PC-9 (cell line): ENCODE data around the gene GLTP.

Experiments
- EZH2 ChIP-seq: fragments of 200-600 bp; sonication (generic); IDR thresholded peaks from 2 replicates; pipeline ENCODE4 v1.8.0; 2017; ENCODE audit warnings: antibody characterized with exemption, low read depth
- TF ChIP-seq, protein P1 (sequence below): fragments of 200-600 bp; sonication (generic); conservative IDR thresholded peaks from 2 replicates; pipeline ENCODE4 v1.6.1; 2017; ENCODE audit warnings: mixed run types, antibody characterized with exemption, mild to moderate bottlenecking, moderate library complexity

DNA sequence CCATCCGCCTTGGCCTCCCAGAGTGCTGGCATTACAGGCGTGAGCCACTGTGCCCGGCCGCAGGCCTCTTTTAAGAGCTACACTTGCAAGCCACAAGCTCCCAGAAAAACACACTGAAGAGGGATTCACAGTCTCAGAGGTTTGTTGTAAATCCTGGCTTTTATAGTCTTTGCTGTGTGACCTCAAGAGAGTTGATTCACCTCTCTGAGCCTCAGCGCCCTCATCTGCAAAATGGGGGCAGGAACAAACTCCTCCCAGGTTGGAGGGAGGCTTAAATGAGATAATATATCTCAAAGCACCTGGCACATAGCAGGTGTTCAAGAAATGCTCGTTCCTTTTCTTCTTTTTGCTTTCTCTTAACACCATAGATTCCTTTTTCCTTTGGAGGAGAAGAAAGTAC, 15.8 kb upstream of the GLTP start:
- TF ChIP-seq, protein P1, sequence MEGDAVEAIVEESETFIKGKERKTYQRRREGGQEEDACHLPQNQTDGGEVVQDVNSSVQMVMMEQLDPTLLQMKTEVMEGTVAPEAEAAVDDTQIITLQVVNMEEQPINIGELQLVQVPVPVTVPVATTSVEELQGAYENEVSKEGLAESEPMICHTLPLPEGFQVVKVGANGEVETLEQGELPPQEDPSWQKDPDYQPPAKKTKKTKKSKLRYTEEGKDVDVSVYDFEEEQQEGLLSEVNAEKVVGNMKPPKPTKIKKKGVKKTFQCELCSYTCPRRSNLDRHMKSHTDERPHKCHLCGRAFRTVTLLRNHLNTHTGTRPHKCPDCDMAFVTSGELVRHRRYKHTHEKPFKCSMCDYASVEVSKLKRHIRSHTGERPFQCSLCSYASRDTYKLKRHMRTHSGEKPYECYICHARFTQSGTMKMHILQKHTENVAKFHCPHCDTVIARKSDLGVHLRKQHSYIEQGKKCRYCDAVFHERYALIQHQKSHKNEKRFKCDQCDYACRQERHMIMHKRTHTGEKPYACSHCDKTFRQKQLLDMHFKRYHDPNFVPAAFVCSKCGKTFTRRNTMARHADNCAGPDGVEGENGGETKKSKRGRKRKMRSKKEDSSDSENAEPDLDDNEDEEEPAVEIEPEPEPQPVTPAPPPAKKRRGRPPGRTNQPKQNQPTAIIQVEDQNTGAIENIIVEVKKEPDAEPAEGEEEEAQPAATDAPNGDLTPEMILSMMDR: no peak
- TF ChIP-seq EZH2: no peak
